Smooth muscle cell (in vitro differentiated cells): ENCODE data around the gene CLMP. TPM values are rescaled to one million over a fixed set of nuclear protein-coding genes. Genes with fewer than 3 reads are reported as not detected.
"Not testable (repeated sequence)": the region's sequence is repeated elsewhere in the genome, so short reads cannot be mapped to it uniquely, and the experiment has no call there.

ENCODE experiments used
- DNase-seq: peaks from one replicate; lab custom pipeline; 2025; ENCODE audit not compliant: unreplicated experiment; lab: John Stamatoyannopoulos, UW
- H2AFZ ChIP-seq: fragments of 200-600 bp; sonication (generic); 2 replicates; pipeline ENCODE4 v1.6.0; 2016; ENCODE audit warnings: antibody characterized with exemption, low read depth, mild to moderate bottlenecking
- H3F3A ChIP-seq: fragments of 200-600 bp; sonication (generic); 2 replicates; pipeline ENCODE4 v1.6.0; 2017; ENCODE audit warnings: antibody characterized with exemption, low read depth
- H3K27ac ChIP-seq: fragments of 200-600 bp; sonication (generic); 2 replicates; pipeline ENCODE4 v1.5.1; 2016; ENCODE audit warnings: low read depth, mild to moderate bottlenecking
- H3K27me3 ChIP-seq: fragments of 200-600 bp; sonication (generic); 2 replicates; pipeline ENCODE4 v1.6.1; 2016; ENCODE audit warnings: low read depth, mild to moderate bottlenecking
- H3K36me3 ChIP-seq: fragments of 200-600 bp; sonication (generic); 2 replicates; pipeline ENCODE4 v1.5.1; 2016; ENCODE audit warnings: low read depth
- H3K4me1 ChIP-seq: fragments of 200-600 bp; sonication (generic); 2 replicates; pipeline ENCODE4 v1.5.1; 2016; ENCODE audit warnings: low read depth
- H3K4me2 ChIP-seq: fragments of 200-600 bp; sonication (generic); 2 replicates; pipeline ENCODE4 v1.6.0; 2016; ENCODE audit warnings: mild to moderate bottlenecking
- H3K4me3 ChIP-seq: fragments of 200-600 bp; sonication (generic); 2 replicates; pipeline ENCODE4 v1.5.1; 2016; ENCODE audit warnings: mild to moderate bottlenecking
- H3K79me2 ChIP-seq: fragments of 200-600 bp; sonication (generic); 2 replicates; pipeline ENCODE4 v1.6.0; 2016; ENCODE audit warnings: low read depth, mild to moderate bottlenecking
- H3K9ac ChIP-seq: fragments of 200-600 bp; sonication (generic); 2 replicates; pipeline ENCODE4 v1.6.0; 2016; ENCODE audit warnings: low read depth
- H3K9me3 ChIP-seq: fragments of 200-600 bp; sonication (generic); replicated peaks from 2 replicates; pipeline ENCODE4 v1.5.1; 2016; ENCODE audit warnings: low read depth
- H4K20me1 ChIP-seq: fragments of 200-600 bp; sonication (generic); 2 replicates; pipeline ENCODE4 v1.6.0; 2016; ENCODE audit warnings: low read depth
- WGBS: methylation state at CpG from one replicate; pipeline ENCODE4 v1.1.7; 2016; ENCODE audit warnings: low lambda C conversion rate; 5-methylcytosine and 5-hydroxymethylcytosine counted together
- polyA plus RNA-seq: library from polyadenylated mRNA; unstranded; fragments of >200 nt; fragmentation: Nextera tagmentation; extraction: Ambion mirVana; gene quantifications from 2 replicates; pipeline ENCODE4 v1.2.1, GENCODE V29; 2016
- total RNA-seq: library from RNA; depleted of rRNA; stranded (reverse); fragments of >200 nt; gene quantifications from 2 replicates; pipeline ENCODE4 v1.2.3, GENCODE V29; 2014
- TF ChIP-seq, protein P1 (sequence below): fragments of 200-600 bp; sonication (generic); IDR thresholded peaks from 2 replicates; pipeline ENCODE4 v1.5.1; 2017; ENCODE audit warnings: borderline replicate concordance, mild to moderate bottlenecking, antibody characterized with exemption; ENCODE audit not compliant: insufficient read depth, poor library complexity, severe bottlenecking

Gene CLMP
- total and polyA plus RNA-seq, 2 experiments from 2014 or later, result 74.0 to 176 TPM

DNA sequence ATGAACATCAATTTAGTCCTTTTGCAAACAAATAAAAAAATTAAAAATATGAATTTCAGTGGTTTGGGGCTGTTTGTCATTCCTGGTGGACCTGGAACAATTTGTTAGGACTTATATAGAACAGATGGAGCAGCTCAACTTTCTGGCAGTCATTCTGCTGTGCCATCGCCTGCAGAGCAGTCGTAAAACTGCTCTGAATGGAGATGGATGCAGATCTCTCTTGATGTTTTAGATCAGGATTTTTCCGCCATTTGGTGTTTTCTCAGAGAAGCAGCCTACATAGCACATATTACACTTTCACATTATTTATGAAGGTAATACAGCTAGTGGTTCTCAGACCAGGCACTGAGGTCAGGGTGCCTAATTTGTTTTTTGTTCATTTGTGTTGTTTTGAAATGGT, 101.3 kb downstream of the CLMP start:
- Histone ChIP-seq H3K9me3 (no peaks in the 10 kb centered on the region), H3K79me2 (no peaks in the 10 kb centered on the region), H3K9ac (no peak overlapping the region), H3K4me2 (no peak overlapping the region), H3K36me3 (peaks cover 2% of the 10 kb centered on the region), H3K4me3 (no peak overlapping the region), H3K27ac (no peak overlapping the region), H4K20me1 (peaks cover 72% of the 10 kb centered on the region), H2AFZ (no peak overlapping the region), H3F3A (peaks cover 4% of the 10 kb centered on the region), H3K4me1 (no peaks in the 10 kb centered on the region), H3K27me3 (no peaks in the 10 kb centered on the region)
- no peak for DNase-seq
- TF ChIP-seq, protein P1, sequence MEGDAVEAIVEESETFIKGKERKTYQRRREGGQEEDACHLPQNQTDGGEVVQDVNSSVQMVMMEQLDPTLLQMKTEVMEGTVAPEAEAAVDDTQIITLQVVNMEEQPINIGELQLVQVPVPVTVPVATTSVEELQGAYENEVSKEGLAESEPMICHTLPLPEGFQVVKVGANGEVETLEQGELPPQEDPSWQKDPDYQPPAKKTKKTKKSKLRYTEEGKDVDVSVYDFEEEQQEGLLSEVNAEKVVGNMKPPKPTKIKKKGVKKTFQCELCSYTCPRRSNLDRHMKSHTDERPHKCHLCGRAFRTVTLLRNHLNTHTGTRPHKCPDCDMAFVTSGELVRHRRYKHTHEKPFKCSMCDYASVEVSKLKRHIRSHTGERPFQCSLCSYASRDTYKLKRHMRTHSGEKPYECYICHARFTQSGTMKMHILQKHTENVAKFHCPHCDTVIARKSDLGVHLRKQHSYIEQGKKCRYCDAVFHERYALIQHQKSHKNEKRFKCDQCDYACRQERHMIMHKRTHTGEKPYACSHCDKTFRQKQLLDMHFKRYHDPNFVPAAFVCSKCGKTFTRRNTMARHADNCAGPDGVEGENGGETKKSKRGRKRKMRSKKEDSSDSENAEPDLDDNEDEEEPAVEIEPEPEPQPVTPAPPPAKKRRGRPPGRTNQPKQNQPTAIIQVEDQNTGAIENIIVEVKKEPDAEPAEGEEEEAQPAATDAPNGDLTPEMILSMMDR, result no peak
- 84% methylated on average over 3 of the region's 3 CpGs for WGBS

DNA sequence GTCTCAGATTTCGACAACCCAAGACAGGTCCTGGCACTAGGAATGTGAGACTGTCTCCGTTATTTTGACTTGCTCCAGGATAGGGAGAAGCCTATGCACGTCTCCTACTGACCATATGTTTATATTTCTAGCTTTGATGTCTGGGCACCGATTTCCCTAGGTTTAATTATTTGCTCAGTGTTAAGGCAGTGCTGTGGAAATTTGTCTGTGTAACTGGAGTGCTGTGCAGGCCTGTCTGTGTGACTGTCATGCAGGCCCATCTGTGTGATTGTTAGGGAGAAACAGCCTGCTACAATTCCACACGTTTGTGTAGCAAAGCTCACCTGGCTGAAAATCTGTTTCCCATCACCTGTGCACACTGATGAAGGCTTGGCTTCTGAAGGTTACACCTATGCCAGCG, 103.5 kb downstream of the CLMP start:
- H3K4me2 ChIP-seq, result no peak overlapping the region
- H3K9ac ChIP-seq, result no peak overlapping the region
- H3K4me1 ChIP-seq, result no peaks in the 10 kb centered on the region
- H3F3A ChIP-seq, result peaks cover 4% of the 10 kb centered on the region
- WGBS, result 65% methylated on average over 6 of the region's 6 CpGs
- H3K79me2 ChIP-seq, result no peaks in the 10 kb centered on the region
- H3K27ac ChIP-seq, result no peak overlapping the region
- peaks cover 69% of the 10 kb centered on the region for H4K20me1 ChIP-seq
- no peaks in the 10 kb centered on the region for H3K27me3 ChIP-seq
- no peak overlapping the region for H3K4me3 ChIP-seq
- peaks cover 2% of the 10 kb centered on the region for H3K36me3 ChIP-seq
- no peak for DNase-seq
- TF ChIP-seq, protein P1, result no peak
- no peaks in the 10 kb centered on the region for H3K9me3 ChIP-seq
- no peak overlapping the region for H2AFZ ChIP-seq

DNA sequence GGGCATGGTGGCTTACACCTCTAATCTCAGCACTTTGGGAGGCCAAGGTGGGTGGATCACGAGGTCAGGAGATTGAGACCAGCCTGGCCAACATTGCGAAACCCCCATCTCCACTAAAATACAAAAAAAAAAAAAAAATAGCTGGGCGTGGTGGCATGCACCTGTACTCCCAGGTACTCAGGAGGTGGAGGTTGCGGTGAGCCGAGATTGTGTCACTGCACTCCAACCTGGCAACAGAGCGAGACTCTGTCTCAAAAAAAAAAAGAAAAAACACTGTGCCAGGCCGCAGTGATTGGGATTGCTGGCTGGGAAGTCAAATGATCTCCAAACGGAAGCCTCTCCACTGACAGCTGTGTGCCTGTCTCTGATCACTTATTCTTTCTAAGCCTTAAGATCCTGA, 104.9 kb downstream of the CLMP start:
- not testable (repeated sequence) for H3K79me2 ChIP-seq
- WGBS, result 74% methylated on average over 8 of the region's 8 CpGs

DNA sequence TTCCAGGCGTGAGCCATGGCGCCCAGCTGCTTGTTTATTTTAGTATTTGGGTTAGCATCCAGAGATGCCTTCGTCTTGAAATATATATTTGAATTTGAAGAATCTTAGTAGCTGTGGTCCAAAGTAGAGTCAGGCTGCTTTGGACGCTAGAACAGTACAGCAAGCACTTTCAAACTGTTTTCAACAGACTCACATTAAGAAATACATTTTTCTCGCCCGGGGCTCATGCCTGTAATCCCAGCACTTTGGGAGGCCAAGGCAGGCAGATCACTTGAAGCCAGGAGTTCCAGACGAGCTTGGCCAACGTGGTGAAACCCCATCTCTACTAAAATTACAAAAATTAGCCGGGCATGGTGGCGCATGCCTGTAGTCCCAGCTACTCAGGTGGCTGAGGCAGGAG, 106.2 kb downstream of the CLMP start:
- H3K4me2 ChIP-seq, result not testable (repeated sequence)
- 94% methylated on average over 10 of the region's 10 CpGs for WGBS

More for the DNA sequence above, 104.9 kb downstream of the CLMP start:
- H3K9ac ChIP-seq, DNase-seq, H2AFZ ChIP-seq, H3K9me3 ChIP-seq, H3K36me3 ChIP-seq, H3K27me3 ChIP-seq, H3F3A ChIP-seq, H3K4me3 ChIP-seq, H3K27ac ChIP-seq, H3K4me2 ChIP-seq, H3K4me1 ChIP-seq: not testable (repeated sequence)
- peaks cover 68% of the 10 kb centered on the region for H4K20me1 ChIP-seq

DNA sequence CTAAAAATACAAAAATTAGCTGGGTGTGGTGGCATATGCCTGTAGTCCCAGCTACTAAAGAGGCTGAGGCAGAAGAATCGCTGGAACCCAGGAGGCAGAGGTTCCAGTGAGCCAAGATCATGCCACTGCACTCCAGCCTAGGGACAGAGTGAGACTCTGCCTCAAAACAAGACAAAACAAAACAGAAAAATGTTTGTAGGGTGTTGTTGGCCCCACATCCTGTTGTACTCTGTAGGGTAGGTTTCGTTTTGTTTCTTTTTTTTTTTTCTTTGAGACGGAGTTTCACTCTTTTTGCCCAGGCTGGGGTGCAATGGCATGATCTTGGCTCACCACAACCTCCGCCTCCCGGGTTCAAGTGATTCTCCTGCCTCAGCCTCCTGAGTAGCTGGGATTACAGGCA, 107.4 kb downstream of the CLMP start:
- 91% methylated on average over 5 of the region's 5 CpGs for WGBS
- H3K4me2 ChIP-seq, H3K9ac ChIP-seq, H3K4me3 ChIP-seq, H3F3A ChIP-seq, H2AFZ ChIP-seq, H3K27ac ChIP-seq, DNase-seq, H3K79me2 ChIP-seq, H3K9me3 ChIP-seq, H3K4me1 ChIP-seq, H3K27me3 ChIP-seq: not testable (repeated sequence)
- Histone ChIP-seq H4K20me1 (peaks cover 64% of the 10 kb centered on the region), H3K36me3 (peaks cover 14% of the 10 kb centered on the region)

More for the DNA sequence above, 106.2 kb downstream of the CLMP start:
- H4K20me1 ChIP-seq, result peaks cover 69% of the 10 kb centered on the region
- not testable (repeated sequence) for DNase-seq, H3K27ac ChIP-seq, H3K9me3 ChIP-seq, H3K4me3 ChIP-seq, H3K27me3 ChIP-seq, H3K4me1 ChIP-seq, H3K9ac ChIP-seq, H3F3A ChIP-seq, H3K36me3 ChIP-seq, H3K79me2 ChIP-seq, H2AFZ ChIP-seq
